Activated CD4-positive, alpha-beta T cell treated with anti-CD3 and anti-CD28 coated beads for 36 hours (primary cell): ENCODE results near the gene NEU4. TPM values are rescaled to one million over a fixed set of nuclear protein-coding genes. Genes with fewer than 3 reads are reported as not detected.
"Not testable (repeated sequence)": the region's sequence is repeated elsewhere in the genome, so short reads cannot be mapped to it uniquely, and the experiment has no call there.

Source experiments
- ATAC-seq: fragments of 200-7000 bp; cut with Tn5 transposase; one replicate; pipeline ENCODE4 v1.10.0; 2021; ENCODE audit warnings: mild to moderate bottlenecking, moderate library complexity
- CTCF ChIA-PET: fragments of 350-600 bp; sonication (Branson Sonifier 250); formaldehyde crosslinking; loops from one replicate; lab custom pipeline; 2021; ENCODE audit warnings: antibody characterized with exemption; lab: Charles Lee
- POLR2A ChIA-PET: fragments of 350-600 bp; sonication (Branson Sonifier 250); formaldehyde crosslinking; loops from one replicate; lab custom pipeline; 2021; ENCODE audit warnings: antibody characterized with exemption, inconsistent platforms; lab: Charles Lee
- DNase-seq: peaks from one replicate; pipeline ENCODE4 v3.0.0-alpha.2; 2020
- H3K27ac Mint-ChIP-seq: one replicate; pipeline ENCODE4 v1.8.0; 2021; ENCODE audit warnings: mixed read lengths
- H3K27me3 Mint-ChIP-seq: one replicate; pipeline ENCODE4 v1.8.0; 2021; ENCODE audit warnings: mixed read lengths
- H3K36me3 Mint-ChIP-seq: one replicate; pipeline ENCODE4 v1.8.0; 2021; ENCODE audit warnings: low read depth, mixed read lengths
- H3K4me1 Mint-ChIP-seq: one replicate; pipeline ENCODE4 v1.8.0; 2021; ENCODE audit warnings: mixed read lengths
- H3K4me3 Mint-ChIP-seq: one replicate; pipeline ENCODE4 v1.8.0; 2021; ENCODE audit warnings: mild to moderate bottlenecking, moderate library complexity, mixed read lengths
- H3K9me3 Mint-ChIP-seq: one replicate; pipeline ENCODE4 v1.8.0; 2021; ENCODE audit warnings: low read depth, mixed read lengths
- intact Hi-C, 2 experiments: fragments of 100-400 bp; cut with DNase I in 1 of 2; cut with micrococcal nuclease in 1 of 2; formaldehyde crosslinking; loops; one replicate each; pipeline versions ENCODE4 v1.14.2 to v1.15.1; 2022 to 2024; cut with DNase I, micrococcal nuclease
- total RNA-seq, 2 experiments: library from RNA; stranded (reverse); gene quantifications; one replicate each; pipeline ENCODE4 v1.2.3, GENCODE V29; 2021

NEU4 gene
- total RNA-seq, 2 experiments from 2014 or later = 0.76 to 0.89 TPM

DNA sequence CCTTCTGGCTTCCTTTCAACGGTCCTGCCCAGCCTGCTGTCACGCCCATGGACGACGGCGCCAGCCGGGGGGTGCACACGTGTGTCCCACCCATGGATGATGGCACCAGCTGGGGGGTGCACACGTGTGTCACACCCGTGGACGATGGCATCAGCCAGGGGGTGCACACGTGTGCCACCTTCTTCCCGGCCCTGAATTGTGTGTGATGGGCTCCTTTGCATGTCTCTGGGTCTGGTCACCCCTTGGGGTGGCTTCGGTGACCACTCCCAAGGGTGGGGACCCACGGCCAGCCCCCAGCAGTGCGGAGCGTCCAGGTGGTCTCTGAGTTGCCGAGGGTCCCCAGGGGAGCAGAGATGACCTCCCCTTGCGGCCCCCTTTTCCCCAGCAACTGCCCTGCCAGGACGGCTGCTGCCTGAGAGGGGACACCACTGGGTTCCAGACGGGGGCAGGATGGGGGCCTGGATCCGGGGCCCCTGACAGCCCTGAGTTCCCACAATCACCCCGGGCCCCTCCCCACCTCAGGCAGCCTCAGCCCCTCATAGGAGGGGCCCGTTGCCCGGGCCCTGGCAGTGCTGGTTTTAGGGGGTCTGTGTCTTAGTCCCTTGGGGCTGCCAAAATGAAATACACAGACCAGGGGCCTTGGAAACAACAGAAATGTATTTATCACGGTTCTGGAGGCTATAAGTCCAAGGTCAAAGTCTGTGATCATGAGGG, 9.4 kb downstream of the NEU4 start:
- POLR2A ChIA-PET = no interaction called here
- Mint-ChIP-seq H3K4me1 (peaks cover 5% of the 10 kb centered on the region), H3K27ac (no peak overlapping the region), H3K4me3 (no peak overlapping the region), H3K9me3 (no peaks in the 10 kb centered on the region), H3K27me3 (peaks cover 8% of the 10 kb centered on the region), H3K36me3 (no peaks in the 10 kb centered on the region)
- CTCF ChIA-PET = no interaction called here
- ATAC-seq (no peak), DNase-seq (no peak)
- intact Hi-C loops = no loop called here

DNA sequence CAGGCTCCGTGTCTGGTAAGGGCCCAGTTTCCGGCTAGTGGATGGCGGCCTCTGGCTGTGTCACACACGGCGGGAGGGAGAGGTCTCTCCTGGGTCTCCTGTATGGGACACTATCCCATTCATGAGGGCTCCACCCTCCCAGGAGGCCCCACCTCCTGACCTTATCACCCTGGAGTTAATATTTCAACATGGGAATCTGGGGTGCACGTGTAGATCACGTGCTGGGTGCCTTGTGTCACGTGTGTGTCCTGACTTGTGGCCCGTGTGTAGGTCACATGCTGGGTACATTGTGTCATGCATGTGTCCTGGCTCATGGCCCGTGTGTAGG, 9.9 kb downstream of the NEU4 start:
- H3K27ac Mint-ChIP-seq = no peak overlapping the region

DNA sequence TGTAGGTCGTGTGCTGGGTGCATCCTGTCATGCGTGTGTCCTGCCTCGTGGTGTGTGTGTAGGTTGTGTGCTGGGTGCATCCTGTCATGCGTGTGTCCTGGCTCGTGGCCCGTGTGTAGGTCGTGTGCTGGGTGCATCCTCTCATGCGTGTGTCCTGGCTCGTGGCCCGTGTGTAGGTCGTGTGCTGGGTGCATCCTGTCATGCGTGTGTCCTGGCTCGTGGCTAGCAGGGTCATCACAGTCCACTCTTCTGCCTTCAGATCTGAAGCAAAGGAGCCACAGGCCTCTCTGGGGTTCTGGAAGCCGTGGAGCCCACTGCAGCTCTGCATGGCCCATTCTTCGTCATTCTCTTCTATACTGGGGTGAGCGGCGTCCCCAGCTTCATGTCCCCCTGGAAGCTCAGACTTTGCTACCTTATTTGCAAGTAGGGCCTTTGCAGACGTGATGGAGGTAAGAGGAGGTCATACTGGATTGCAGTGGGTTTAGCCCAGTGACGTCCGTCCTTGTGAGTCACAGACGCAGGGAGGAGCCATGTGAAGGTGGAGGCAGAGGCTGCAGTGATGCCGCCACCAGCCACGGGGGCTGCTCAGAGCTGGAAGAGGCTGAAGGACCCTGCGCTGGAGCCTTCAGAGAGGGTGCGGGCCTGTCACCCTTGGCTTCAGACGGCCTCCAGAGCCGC, 11.1 kb downstream of the NEU4 start:
- H3K36me3 Mint-ChIP-seq, DNase-seq, H3K27me3 Mint-ChIP-seq, H3K9me3 Mint-ChIP-seq, intact Hi-C loops, H3K4me3 Mint-ChIP-seq, H3K4me1 Mint-ChIP-seq, ATAC-seq, H3K27ac Mint-ChIP-seq, POLR2A ChIA-PET: not testable (repeated sequence)
- CTCF ChIA-PET = interaction anchor here (0.6 kb wide), 1 partner anchor 225 kb away, joined by 5 read pairs; no protein-coding TSS in a partner anchor

More for the DNA sequence above, 9.9 kb downstream of the NEU4 start:
- Mint-ChIP-seq H3K27me3 (peaks cover 8% of the 10 kb centered on the region), H3K36me3 (no peaks in the 10 kb centered on the region), H3K4me3 (no peak overlapping the region), H3K4me1 (peaks cover 5% of the 10 kb centered on the region), H3K9me3 (no peaks in the 10 kb centered on the region)
- intact Hi-C loops = no loop called here
- ChIA-PET CTCF (no interaction called here), POLR2A (no interaction called here)
- DNase-seq = no peak
- ATAC-seq = no peak

- peaks cover 5% of the 10 kb centered on the region for H3K4me1 Mint-ChIP-seq
- DNase-seq (no peak), ATAC-seq (no peak)
- no peak overlapping the region for H3K27ac Mint-ChIP-seq
- no peak overlapping the region for H3K4me3 Mint-ChIP-seq
- H3K9me3 Mint-ChIP-seq = peaks cover 5% of the 10 kb centered on the region
- intact Hi-C loops = no loop called here
- CTCF ChIA-PET = no interaction called here
- no peaks in the 10 kb centered on the region for H3K36me3 Mint-ChIP-seq
- POLR2A ChIA-PET = no interaction called here
- H3K27me3 Mint-ChIP-seq = peaks cover 13% of the 10 kb centered on the region
These were observed 11.8 kb downstream of the NEU4 start for GRCh38 chr2:241820625-241821384.

DNA sequence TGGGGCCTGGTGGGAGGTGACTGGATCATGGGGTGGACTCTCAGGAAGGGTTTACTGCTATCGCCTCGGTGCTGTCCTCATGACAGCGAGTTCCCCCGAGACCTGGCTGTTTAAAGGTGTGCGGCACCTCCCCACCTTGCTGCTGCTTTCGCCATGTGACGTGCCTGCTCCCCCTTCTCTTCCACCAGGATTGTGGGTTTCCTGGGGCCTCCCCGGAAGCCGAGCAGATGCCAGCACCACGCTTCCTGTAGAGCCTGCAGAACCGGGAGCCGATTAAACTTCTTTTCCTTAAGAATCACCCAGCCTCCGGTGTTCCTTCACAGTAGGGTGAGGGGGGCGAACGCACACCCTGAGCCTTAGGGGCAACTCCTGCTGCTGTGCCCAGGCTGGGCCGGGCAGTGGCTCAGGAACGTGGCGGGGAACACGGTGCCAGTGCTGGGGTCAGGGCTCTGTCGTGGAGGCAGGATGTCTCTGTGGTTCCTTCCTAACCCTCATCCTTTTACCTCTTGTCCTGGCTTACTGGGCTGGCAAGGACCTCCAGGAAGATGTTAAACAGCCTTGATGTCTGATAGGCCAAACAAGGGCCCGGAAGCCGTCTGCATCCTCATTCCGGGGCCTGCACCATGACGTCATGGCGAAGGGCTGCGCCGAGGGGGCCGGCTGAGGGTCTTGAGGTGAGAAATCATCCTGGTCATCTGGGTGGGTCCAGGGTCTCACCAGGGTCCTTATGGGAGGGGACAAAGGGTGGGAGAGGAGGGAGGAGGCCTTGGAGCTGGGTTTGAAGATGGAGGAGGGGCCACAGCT, 12.7 kb downstream of the NEU4 start:
- CTCF ChIA-PET = no interaction called here

GRCh38 chr2:241822264-241822623, 13.3 kb downstream of the NEU4 start:
- CTCF ChIA-PET = interaction anchor here (0.6 kb wide), 1 partner anchor 14 kb away, joined by 3 read pairs; no protein-coding TSS in a partner anchor
- H3K4me3 Mint-ChIP-seq = no peak overlapping the region
- DNase-seq (no peak), ATAC-seq (no peak)
- POLR2A ChIA-PET = interaction anchor here (0.6 to 1.0 kb wide), 2 partner anchors 45 to 46 kb away, joined by 3 read pairs; no protein-coding TSS in a partner anchor
- no peak overlapping the region for H3K27ac Mint-ChIP-seq
- no peaks in the 10 kb centered on the region for H3K36me3 Mint-ChIP-seq
- intact Hi-C loops = no loop called here
- peaks cover 16% of the 10 kb centered on the region for H3K27me3 Mint-ChIP-seq
- H3K4me1 Mint-ChIP-seq = peaks cover 4% of the 10 kb centered on the region
- peaks cover 16% of the 10 kb centered on the region for H3K9me3 Mint-ChIP-seq

More for the DNA sequence above, 12.7 kb downstream of the NEU4 start:
- no peaks in the 10 kb centered on the region for H3K36me3 Mint-ChIP-seq
- intact Hi-C loops = no loop called here
- H3K4me3 Mint-ChIP-seq = no peak overlapping the region
- POLR2A ChIA-PET = interaction anchor here (1.0 kb wide), 1 partner anchor 47 kb away, joined by 3 read pairs; no protein-coding TSS in a partner anchor
- peaks cover 10% of the 10 kb centered on the region for H3K9me3 Mint-ChIP-seq
- H3K27ac Mint-ChIP-seq = no peak overlapping the region
- peaks cover 16% of the 10 kb centered on the region for H3K27me3 Mint-ChIP-seq
- no peak for ATAC-seq
- DNase-seq = no peak
- peaks cover 5% of the 10 kb centered on the region for H3K4me1 Mint-ChIP-seq

- H3K36me3 Mint-ChIP-seq, DNase-seq, H3K4me1 Mint-ChIP-seq, H3K4me3 Mint-ChIP-seq, CTCF ChIA-PET, ATAC-seq, POLR2A ChIA-PET, H3K27ac Mint-ChIP-seq: not testable (repeated sequence)
- peaks cover 20% of the 10 kb centered on the region for H3K9me3 Mint-ChIP-seq
- H3K27me3 Mint-ChIP-seq = peaks cover 16% of the 10 kb centered on the region
- intact Hi-C loops = loop anchor here in 1 of 2 experiments (1.0 kb wide), 1 partner anchor 26 kb away; no protein-coding TSS in a partner anchor
These were observed 14.8 kb downstream of the NEU4 start for GRCh38 chr2:241823531-241824437.

DNA sequence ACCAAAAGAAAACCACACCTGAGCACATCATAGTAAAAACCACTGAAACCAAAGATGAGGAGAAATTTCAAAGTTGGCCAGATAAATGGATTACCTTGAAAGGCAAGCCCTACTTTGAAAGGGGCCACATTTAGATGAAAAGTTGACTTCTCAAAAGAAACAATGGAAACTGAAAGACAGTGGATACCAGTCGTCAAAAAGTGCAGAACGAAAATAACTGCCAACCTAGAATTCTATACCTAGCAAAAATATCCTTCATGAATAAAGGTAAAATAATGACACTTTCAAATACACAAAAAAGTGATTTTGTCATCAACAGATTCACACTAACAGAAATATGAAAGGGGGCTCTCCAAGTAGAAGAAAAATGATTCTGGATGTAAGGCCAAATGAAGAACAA, 18.4 kb downstream of the NEU4 start:
- CTCF ChIA-PET = no interaction called here

DNA sequence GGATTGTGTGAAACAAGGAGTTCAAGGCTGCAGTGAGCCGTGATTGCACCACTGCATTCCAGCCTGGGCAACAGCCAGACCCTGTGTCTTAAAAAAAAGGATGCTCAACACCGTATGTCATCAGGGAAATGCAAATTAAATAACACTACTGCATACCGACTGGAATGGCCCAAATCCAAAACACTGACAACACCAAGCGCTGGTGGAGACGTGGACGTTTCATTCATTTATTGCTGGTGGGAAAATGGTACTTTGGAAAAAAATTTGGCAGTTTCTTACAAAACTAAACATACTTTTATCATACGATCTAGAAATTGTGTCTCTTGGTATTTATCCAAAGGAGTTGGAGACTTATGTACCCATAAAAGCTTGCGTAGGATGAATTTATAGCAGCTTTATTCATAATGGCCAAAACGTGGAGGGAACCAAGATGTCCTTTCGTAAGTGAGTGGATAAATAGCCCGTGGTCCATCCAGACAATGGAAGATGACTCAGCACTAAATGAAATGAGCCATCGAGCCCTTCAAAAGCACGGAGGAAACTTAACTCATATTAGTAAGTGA, 24.2 kb downstream of the NEU4 start:
- no peak overlapping the region for H3K27ac Mint-ChIP-seq
- ChIA-PET CTCF (no interaction called here), POLR2A (no interaction called here)
- H3K9me3 Mint-ChIP-seq = peaks cover 4% of the 10 kb centered on the region
- no peak for ATAC-seq
- no peak overlapping the region for H3K4me3 Mint-ChIP-seq
- no peaks in the 10 kb centered on the region for H3K36me3 Mint-ChIP-seq
- intact Hi-C loops = no loop called here
- peaks cover 10% of the 10 kb centered on the region for H3K4me1 Mint-ChIP-seq
- peaks cover 11% of the 10 kb centered on the region for H3K27me3 Mint-ChIP-seq
- DNase-seq = no peak

More for the DNA sequence above, 18.4 kb downstream of the NEU4 start:
- Mint-ChIP-seq H3K27me3 (peaks cover 19% of the 10 kb centered on the region), H3K4me1 (no peaks in the 10 kb centered on the region), H3K27ac (no peak overlapping the region), H3K4me3 (no peak overlapping the region), H3K36me3 (no peaks in the 10 kb centered on the region), H3K9me3 (peaks cover 20% of the 10 kb centered on the region)
- intact Hi-C loops = no loop called here
- POLR2A ChIA-PET = no interaction called here
- no peak for ATAC-seq
- no peak for DNase-seq
